ENCODE results near the gene GNE.

DNA sequence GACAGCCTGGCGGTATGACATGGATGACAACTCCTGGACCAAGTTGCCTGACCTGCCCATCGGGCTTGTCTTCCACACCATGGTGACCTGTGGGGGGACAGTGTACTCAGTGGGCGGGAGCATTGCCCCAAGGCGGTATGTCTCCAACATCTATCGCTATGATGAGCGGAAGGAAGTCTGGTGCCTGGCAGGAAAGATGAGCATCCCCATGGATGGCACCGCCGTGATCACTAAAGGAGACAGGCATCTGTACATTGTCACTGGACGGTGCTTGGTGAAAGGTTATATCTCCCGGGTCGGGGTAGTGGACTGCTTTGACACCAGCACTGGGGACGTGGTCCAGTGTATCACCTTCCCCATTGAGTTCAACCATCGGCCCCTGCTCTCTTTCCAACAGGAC lies 87.7 kb downstream of the GNE start:
- TF ChIP-seq, protein P1, sequence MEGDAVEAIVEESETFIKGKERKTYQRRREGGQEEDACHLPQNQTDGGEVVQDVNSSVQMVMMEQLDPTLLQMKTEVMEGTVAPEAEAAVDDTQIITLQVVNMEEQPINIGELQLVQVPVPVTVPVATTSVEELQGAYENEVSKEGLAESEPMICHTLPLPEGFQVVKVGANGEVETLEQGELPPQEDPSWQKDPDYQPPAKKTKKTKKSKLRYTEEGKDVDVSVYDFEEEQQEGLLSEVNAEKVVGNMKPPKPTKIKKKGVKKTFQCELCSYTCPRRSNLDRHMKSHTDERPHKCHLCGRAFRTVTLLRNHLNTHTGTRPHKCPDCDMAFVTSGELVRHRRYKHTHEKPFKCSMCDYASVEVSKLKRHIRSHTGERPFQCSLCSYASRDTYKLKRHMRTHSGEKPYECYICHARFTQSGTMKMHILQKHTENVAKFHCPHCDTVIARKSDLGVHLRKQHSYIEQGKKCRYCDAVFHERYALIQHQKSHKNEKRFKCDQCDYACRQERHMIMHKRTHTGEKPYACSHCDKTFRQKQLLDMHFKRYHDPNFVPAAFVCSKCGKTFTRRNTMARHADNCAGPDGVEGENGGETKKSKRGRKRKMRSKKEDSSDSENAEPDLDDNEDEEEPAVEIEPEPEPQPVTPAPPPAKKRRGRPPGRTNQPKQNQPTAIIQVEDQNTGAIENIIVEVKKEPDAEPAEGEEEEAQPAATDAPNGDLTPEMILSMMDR (conservative IDR thresholded peaks at IDR 0.05; ENCODE audit: low read depth in 2 of 2) = no peak
- TF ChIP-seq, protein P2, sequence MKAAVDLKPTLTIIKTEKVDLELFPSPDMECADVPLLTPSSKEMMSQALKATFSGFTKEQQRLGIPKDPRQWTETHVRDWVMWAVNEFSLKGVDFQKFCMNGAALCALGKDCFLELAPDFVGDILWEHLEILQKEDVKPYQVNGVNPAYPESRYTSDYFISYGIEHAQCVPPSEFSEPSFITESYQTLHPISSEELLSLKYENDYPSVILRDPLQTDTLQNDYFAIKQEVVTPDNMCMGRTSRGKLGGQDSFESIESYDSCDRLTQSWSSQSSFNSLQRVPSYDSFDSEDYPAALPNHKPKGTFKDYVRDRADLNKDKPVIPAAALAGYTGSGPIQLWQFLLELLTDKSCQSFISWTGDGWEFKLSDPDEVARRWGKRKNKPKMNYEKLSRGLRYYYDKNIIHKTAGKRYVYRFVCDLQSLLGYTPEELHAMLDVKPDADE (IDR thresholded peaks at IDR 0.05) = no peak
- TF ChIP-seq POLR2AphosphoS5 (IDR thresholded peaks at IDR 0.05; ENCODE audit: low read depth) = no peak

Data from GM23338 (cell line).